ENCODE data around the gene DRC1.

The DRC1 gene

DNA sequence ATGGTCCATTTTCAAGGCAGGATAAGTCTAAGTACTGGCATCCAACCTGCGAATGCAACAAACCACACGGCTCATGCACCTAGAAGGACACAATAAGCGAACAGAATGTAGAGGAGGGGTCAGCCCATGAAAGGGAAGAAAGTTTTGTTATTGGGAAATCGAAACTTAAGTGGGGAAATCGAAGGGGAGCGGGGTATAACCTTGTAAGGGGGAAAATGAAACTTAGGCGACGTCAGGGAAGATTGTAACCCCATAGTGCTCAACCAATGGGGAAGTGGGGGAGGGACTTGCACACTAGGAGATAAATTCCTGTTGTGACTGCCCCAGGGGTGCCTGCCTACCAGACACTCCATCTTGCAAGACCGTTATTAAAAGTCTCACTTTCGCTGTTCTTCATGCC is 91.8 kb downstream of the DRC1 start:
- no peak for DNase-seq
- H3K27me3 ChIP-seq (replicated peaks), result no peaks in the 10 kb centered on the region
- no peak overlapping the region for H3K4me3 ChIP-seq (ENCODE audit: low read depth, low read length)
- no peaks in the 10 kb centered on the region for H3K36me3 ChIP-seq (replicated peaks)
- TF ChIP-seq, protein P1, sequence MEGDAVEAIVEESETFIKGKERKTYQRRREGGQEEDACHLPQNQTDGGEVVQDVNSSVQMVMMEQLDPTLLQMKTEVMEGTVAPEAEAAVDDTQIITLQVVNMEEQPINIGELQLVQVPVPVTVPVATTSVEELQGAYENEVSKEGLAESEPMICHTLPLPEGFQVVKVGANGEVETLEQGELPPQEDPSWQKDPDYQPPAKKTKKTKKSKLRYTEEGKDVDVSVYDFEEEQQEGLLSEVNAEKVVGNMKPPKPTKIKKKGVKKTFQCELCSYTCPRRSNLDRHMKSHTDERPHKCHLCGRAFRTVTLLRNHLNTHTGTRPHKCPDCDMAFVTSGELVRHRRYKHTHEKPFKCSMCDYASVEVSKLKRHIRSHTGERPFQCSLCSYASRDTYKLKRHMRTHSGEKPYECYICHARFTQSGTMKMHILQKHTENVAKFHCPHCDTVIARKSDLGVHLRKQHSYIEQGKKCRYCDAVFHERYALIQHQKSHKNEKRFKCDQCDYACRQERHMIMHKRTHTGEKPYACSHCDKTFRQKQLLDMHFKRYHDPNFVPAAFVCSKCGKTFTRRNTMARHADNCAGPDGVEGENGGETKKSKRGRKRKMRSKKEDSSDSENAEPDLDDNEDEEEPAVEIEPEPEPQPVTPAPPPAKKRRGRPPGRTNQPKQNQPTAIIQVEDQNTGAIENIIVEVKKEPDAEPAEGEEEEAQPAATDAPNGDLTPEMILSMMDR (IDR thresholded peaks at IDR 0.05; ENCODE audit: low read depth, low read length, missing control alignments), result no peak
- no peak overlapping the region for H3K27ac ChIP-seq
- in situ Hi-C loops (cut with HindIII; ENCODE audit: low pct_ligation_motif_present, low sequenced_read_pairs), result no loop called here

DNA sequence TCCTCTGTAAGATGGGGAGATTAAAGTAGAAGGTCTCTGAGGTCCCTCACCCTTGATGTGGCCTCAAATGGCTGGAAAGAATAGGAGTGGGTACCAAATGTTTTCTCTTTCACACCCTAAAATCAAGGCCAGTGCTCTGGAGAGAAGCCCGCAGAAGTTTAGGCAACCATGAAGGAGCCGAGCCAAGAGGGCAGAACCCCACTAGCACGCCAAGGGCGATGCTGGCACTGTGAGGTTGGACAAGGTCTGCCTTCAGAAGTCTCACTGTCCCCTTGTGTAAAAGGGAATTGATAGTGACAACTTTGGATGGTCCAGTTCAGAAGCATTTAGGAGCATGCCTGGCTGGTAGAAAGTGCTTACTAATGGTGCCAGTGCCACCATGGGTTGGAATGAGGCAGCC is 92.5 kb downstream of the DRC1 start:
- no peak overlapping the region for H3K27ac ChIP-seq
- H3K36me3 ChIP-seq (replicated peaks), result no peaks in the 10 kb centered on the region
- no peaks in the 10 kb centered on the region for H3K27me3 ChIP-seq (replicated peaks)
- DNase-seq, result no peak
- TF ChIP-seq, protein P1 (IDR thresholded peaks at IDR 0.05; ENCODE audit: low read depth, low read length, missing control alignments), result no peak
- in situ Hi-C loops (cut with HindIII; ENCODE audit: low pct_ligation_motif_present, low sequenced_read_pairs), result no loop called here
- no peak overlapping the region for H3K4me3 ChIP-seq (ENCODE audit: low read depth, low read length)

DNA sequence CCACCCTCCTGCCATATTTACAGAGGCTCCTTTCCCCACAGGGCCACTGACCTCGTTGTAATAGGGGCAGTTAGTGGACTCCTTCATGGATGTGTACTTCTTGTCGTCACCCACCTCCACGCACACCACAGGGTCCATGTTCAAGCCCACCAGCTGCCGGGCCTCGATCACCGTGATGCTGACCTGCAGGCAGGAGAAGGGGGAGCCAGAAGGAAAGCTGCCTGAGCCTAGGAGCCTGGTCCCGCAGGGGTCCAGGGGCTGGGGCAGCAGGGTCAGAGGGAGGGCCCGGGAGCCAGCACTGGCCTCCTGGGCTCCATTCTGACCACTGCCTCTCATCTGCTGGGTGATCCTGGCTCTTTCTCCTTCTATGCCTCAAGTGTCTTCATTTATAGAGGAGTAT is 93.2 kb downstream of the DRC1 start:
- DNase-seq, result no peak
- Histone ChIP-seq H3K27me3 (replicated peaks) (no peaks in the 10 kb centered on the region), H3K27ac (no peak overlapping the region), H3K36me3 (replicated peaks) (no peaks in the 10 kb centered on the region), H3K4me3 (ENCODE audit: low read depth, low read length) (no peak overlapping the region)
- in situ Hi-C loops (cut with HindIII; ENCODE audit: low pct_ligation_motif_present, low sequenced_read_pairs), result no loop called here
- TF ChIP-seq, protein P1 (IDR thresholded peaks at IDR 0.05; ENCODE audit: low read depth, low read length, missing control alignments), result no peak

DNA sequence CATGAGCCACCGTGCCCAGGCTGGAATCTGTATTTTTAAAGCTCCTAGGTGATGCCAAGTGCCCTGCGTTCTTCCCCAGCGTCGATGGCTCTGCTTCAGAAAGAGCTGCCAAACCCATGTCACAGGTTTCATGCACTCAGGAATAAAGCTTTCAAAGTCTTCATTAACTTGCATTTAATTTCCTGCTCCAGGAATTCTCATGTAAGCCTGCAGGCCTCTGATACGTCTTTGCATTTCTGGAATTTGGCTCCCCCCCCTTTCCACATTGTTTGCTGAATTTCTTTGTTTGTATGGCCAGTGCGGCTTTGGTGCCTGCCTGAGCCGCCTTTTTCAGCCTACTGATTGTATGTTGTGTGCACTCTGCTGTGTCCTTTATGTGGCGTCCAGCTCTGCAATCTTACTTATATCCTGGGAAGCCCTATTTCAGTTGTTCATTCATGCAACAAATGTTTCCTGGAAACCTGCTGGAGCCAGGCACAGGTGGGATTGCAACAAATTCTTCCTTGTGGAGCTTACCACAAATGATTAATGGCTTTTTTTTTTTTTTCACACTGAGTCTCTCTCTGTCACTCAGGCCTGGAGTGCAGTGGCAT is 94.1 kb downstream of the DRC1 start:
- no peaks in the 10 kb centered on the region for H3K27me3 ChIP-seq (replicated peaks)
- in situ Hi-C loops (cut with HindIII; ENCODE audit: low pct_ligation_motif_present, low sequenced_read_pairs), result no loop called here
- DNase-seq, result no peak
- H3K27ac ChIP-seq, result no peak overlapping the region
- TF ChIP-seq, protein P1 (IDR thresholded peaks at IDR 0.05; ENCODE audit: low read depth, low read length, missing control alignments), result no peak
- H3K4me3 ChIP-seq (ENCODE audit: low read depth, low read length), result no peak overlapping the region
- H3K36me3 ChIP-seq (replicated peaks), result no peaks in the 10 kb centered on the region

DNA sequence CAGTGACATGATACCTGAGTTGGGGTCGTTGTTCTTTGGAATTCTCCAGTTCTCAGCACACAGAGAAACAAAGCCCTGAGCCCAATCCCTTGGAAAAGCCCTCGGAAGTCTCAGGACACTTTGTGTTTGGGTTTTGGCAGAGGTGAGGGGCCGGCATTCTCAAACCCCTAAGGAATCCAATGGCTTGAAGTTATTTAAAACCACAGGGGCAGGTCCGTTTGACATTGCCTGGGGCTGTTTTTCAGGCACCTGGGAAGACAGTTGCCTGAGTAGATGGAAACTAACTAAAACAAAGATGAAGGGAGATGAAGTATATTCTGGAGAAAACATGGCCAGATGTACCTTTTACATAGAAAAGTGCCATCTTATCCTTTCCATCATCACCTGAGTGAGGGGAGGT is 98.7 kb downstream of the DRC1 start:
- in situ Hi-C loops (cut with HindIII; ENCODE audit: low pct_ligation_motif_present, low sequenced_read_pairs), result no loop called here
- H3K27me3 ChIP-seq (replicated peaks), result peaks cover 9% of the 10 kb centered on the region
- no peak for DNase-seq
- no peaks in the 10 kb centered on the region for H3K36me3 ChIP-seq (replicated peaks)
- H3K27ac ChIP-seq, result no peak overlapping the region
- H3K4me3 ChIP-seq (ENCODE audit: low read depth, low read length), result no peak overlapping the region
- TF ChIP-seq, protein P1 (IDR thresholded peaks at IDR 0.05; ENCODE audit: low read depth, low read length, missing control alignments), result no peak

DNA sequence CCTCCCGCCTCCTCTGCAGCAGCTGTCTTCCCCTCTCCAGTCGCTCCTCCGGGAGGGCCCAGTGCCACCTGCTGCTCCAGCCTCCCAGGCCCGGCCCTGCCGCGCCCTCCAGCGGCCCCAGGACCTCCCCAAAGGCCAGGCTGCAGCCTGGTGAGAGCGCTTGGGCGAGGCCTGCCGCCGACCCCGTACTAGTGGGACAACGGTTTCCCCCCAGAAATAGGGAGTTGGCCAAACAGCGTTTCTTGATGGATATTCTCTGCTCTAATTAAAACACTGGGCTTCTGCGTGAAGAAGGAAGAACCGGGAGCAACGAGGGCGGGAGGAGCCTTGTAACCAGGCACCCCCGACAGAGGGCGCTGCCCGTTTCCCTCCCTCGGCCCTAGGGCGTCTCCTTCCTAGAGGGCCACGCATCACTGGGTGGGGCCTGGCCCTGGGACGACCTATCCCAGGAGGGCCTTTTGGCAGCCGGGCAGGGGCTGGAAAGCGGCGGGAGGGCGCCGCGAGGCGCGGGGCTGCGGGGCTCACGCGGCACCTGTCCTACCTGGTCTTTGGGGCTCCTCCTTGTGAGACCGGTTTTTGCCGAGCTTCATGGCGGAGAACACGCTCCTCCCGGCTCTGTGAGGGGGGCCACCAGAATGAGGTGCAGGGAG is 101.6 kb downstream of the DRC1 start:
- TF ChIP-seq, protein P1 (IDR thresholded peaks at IDR 0.05; ENCODE audit: low read depth, low read length, missing control alignments), result peak; percentile 91
- in situ Hi-C loops (cut with HindIII; ENCODE audit: low pct_ligation_motif_present, low sequenced_read_pairs), result no loop called here
- no peaks in the 10 kb centered on the region for H3K36me3 ChIP-seq (replicated peaks)
- peaks cover 9% of the 10 kb centered on the region for H3K27me3 ChIP-seq (replicated peaks)
- peak overlapping the region; percentile 35 for H3K4me3 ChIP-seq (ENCODE audit: low read depth, low read length)
- DNase-seq, result peak; percentile 23
- H3K27ac ChIP-seq, result no peak overlapping the region
